ENCODE results near the gene RNF31. TPM values are rescaled to one million over a fixed set of nuclear protein-coding genes. Genes with fewer than 3 reads are reported as not detected.

The RNF31 gene
- total and polyA plus RNA-seq, 2 of the 13 experiments (the other 11 are each of a cell fraction or from before 2014, with no cell fraction given), result 48.2 to 86.8 TPM

DNA sequence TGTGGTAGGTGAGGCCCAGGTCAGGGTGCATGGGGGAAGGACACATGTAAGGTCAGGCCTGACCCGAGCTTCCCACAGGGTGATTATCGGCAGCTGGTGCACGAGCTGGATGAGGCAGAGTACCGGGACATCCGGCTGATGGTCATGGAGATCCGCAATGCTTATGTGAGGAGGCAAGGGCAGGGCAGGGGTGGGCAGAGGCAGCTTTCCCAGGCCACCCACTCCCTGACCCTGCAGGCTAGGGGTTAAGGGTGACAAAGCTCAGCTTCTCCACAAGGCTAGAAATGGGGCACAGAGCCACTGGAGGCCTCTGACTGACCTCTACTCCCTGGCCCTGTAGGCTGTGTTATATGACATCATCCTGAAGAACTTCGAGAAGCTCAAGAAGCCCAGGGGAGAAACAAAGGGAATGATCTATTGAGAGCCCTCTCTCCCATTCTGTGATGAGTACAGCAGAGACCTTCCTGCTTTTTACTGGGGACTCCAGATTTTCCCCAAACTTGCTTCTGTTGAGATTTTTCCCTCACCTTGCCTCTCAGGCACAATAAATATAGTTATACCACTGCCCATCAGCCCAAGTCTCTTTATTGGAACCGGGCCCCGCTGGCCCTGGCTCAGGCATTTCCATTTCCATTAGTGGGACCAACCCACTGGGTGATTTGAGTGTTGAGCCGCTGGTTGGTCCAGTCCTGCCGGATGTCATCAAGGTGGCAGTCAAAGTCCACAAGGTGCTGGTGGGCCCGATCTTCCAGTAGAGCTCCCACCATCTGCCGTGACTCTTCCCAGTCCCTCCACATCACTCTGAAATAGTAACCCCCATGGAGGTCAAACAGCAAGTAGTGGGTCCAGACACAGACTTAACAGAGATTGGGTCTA lies 8.7 kb upstream of the RNF31 start (continued):
- TF ChIP-seq NKX3-1 (CRISPR knock-in tag; IDR thresholded peaks at IDR 0.05) (no peak), NCOA2 (CRISPR knock-in tag; IDR thresholded peaks at IDR 0.05) (no peak), CENPX (CRISPR knock-in tag; IDR thresholded peaks at IDR 0.05) (no peak), ZNF552 (CRISPR knock-in tag; IDR thresholded peaks at IDR 0.05; ENCODE audit: borderline replicate concordance) (no peak; the same call in 1 of the 2 replicates), SMARCE1 (IDR thresholded peaks at IDR 0.05; ENCODE audit: borderline replicate concordance) (no peak), THAP9 (CRISPR knock-in tag; IDR thresholded peaks at IDR 0.05; ENCODE audit: borderline replicate concordance) (peak; percentile 17; the same call in 1 of the 2 replicates)

GRCh38 chr14:24139272-24139934 lies 7.9 kb upstream of the RNF31 start:
- in situ Hi-C loops (cut with HindIII; ENCODE audit: extremely low pct_ligation_motif_present, low pct_unique_long_range_greater_than_20kb), result loop anchor here (25.0 kb wide), 1 partner anchor 827 kb away; the partner anchor contains the start of genes BCL2L2, PABPN1 and PPP1R3E
- peak; percentile 18 for FAIRE-seq
- H3K4me2 ChIP-seq (ENCODE audit: low read depth, low read length), result peak overlapping the region; percentile 88
- TF ChIP-seq, protein P1, sequence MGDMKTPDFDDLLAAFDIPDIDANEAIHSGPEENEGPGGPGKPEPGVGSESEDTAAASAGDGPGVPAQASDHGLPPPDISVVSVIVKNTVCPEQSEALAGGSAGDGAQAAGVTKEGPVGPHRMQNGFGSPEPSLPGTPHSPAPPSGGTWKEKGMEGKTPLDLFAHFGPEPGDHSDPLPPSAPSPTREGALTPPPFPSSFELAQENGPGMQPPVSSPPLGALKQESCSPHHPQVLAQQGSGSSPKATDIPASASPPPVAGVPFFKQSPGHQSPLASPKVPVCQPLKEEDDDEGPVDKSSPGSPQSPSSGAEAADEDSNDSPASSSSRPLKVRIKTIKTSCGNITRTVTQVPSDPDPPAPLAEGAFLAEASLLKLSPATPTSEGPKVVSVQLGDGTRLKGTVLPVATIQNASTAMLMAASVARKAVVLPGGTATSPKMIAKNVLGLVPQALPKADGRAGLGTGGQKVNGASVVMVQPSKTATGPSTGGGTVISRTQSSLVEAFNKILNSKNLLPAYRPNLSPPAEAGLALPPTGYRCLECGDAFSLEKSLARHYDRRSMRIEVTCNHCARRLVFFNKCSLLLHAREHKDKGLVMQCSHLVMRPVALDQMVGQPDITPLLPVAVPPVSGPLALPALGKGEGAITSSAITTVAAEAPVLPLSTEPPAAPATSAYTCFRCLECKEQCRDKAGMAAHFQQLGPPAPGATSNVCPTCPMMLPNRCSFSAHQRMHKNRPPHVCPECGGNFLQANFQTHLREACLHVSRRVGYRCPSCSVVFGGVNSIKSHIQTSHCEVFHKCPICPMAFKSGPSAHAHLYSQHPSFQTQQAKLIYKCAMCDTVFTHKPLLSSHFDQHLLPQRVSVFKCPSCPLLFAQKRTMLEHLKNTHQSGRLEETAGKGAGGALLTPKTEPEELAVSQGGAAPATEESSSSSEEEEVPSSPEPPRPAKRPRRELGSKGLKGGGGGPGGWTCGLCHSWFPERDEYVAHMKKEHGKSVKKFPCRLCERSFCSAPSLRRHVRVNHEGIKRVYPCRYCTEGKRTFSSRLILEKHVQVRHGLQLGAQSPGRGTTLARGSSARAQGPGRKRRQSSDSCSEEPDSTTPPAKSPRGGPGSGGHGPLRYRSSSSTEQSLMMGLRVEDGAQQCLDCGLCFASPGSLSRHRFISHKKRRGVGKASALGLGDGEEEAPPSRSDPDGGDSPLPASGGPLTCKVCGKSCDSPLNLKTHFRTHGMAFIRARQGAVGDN (CRISPR knock-in tag; IDR thresholded peaks at IDR 0.05), result peak; percentile 74
- no peak for TF ChIP-seq RARA (CRISPR knock-in tag; IDR thresholded peaks at IDR 0.05)
- TF ChIP-seq RXRA (CRISPR knock-in tag; IDR thresholded peaks at IDR 0.05), result 0 out of 2 replicates have a peak, but pooled peaks have one; percentile 40
- TF ChIP-seq, protein P2, sequence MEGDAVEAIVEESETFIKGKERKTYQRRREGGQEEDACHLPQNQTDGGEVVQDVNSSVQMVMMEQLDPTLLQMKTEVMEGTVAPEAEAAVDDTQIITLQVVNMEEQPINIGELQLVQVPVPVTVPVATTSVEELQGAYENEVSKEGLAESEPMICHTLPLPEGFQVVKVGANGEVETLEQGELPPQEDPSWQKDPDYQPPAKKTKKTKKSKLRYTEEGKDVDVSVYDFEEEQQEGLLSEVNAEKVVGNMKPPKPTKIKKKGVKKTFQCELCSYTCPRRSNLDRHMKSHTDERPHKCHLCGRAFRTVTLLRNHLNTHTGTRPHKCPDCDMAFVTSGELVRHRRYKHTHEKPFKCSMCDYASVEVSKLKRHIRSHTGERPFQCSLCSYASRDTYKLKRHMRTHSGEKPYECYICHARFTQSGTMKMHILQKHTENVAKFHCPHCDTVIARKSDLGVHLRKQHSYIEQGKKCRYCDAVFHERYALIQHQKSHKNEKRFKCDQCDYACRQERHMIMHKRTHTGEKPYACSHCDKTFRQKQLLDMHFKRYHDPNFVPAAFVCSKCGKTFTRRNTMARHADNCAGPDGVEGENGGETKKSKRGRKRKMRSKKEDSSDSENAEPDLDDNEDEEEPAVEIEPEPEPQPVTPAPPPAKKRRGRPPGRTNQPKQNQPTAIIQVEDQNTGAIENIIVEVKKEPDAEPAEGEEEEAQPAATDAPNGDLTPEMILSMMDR (CRISPR knock-in tag; IDR thresholded peaks at IDR 0.05), result peak; percentile 25

More at GRCh38 chr14:24139272-24139934, 7.9 kb upstream of the RNF31 start:
- ChIA-PET CTCF (ENCODE audit: low intra/inter-chr PET ratio, low total read pairs) (interaction anchor here (1.4 kb wide), 1 partner anchor 22 kb away, joined by 6 read pairs; the partner anchor contains the start of gene IRF9), POLR2A (interaction anchor here (0.9 to 22.7 kb wide), 13 partner anchors 7 to 1044 kb away, joined by 3 to 977 read pairs (median 36); partner anchors contain the start of genes ACIN1, C14orf119, CARMIL3 and CHMP4A)
- DNase-seq (ENCODE audit: low spot score), result peak; percentile 72
- peak overlapping the region; percentile 93; the same call in 1 of the 2 replicates for H3K9ac ChIP-seq (ENCODE audit: insufficient read depth, low read depth, low read length)
- no peaks in the 10 kb centered on the region for H3K9me3 ChIP-seq (ENCODE audit: low read length)
- H3K4me3 ChIP-seq (replicated peaks in 1 of 3; ENCODE audit: insufficient read depth in 1 of 3, low read depth in 2 of 3, low read length in 3 of 3), result peak overlapping the region; percentile 83 to 99 (median 95)
- H3K36me3 ChIP-seq (replicated peaks in 1 of 2; ENCODE audit: control insufficient read depth in 1 of 2, insufficient read depth in 2 of 2, low read length in 2 of 2), result peaks cover 25 to 43% of the 10 kb centered on the region in 2 experiments
- BruUV-seq (replicated peaks), result no TSS peak
- peaks cover 44% of the 10 kb centered on the region for H3K79me2 ChIP-seq (ENCODE audit: insufficient read depth, low read length)
- H3K27me3 ChIP-seq (ENCODE audit: control insufficient read depth in 1 of 2, insufficient read depth in 2 of 2, low read length in 2 of 2), result no peaks in the 10 kb centered on the region; a peak in 1 of 5 replicates
- peaks cover 73% of the 10 kb centered on the region for H3K4me1 ChIP-seq (ENCODE audit: insufficient read depth, low read length)
- 87% methylated on average over 9 of the region's 9 CpGs for WGBS (ENCODE audit: low lambda C conversion rate)
- H3K27ac ChIP-seq (ENCODE audit: extremely low read length, insufficient read depth, low read length), result no peak overlapping the region
- peaks cover 11% of the 10 kb centered on the region for H4K20me1 ChIP-seq (ENCODE audit: insufficient read depth, low read length)
- intact Hi-C loops (cut with micrococcal nuclease; ENCODE audit: unreplicated experiment), result no loop called here
- no peak for ATAC-seq
- H2AFZ ChIP-seq (ENCODE audit: low read length), result no peak overlapping the region

Measured in HepG2 (cell line).